Measurements from ENCODE around the gene AMPD3.

Gene AMPD3

GRCh38 chr11:10532526-10532925 is 77.5 kb downstream of the AMPD3 start:
- no peak for DNase-seq
- Histone ChIP-seq H3K27ac (no peak overlapping the region), H3K36me3 (peaks cover 9% of the 10 kb centered on the region; the same call in 1 of the 2 replicates), H3K27me3 (ENCODE audit: insufficient read depth, low read depth, severe bottlenecking) (no peaks in the 10 kb centered on the region), H3K9me3 (ENCODE audit: severe bottlenecking) (no peaks in the 10 kb centered on the region), H3K4me3 (ENCODE audit: low read depth, low read length) (no peak overlapping the region)
- TF ChIP-seq CTCF (IDR thresholded peaks at IDR 0.05; ENCODE audit: low read depth, low read length), result no peak

- DNase-seq, result no peak
- no peak for TF ChIP-seq CTCF (IDR thresholded peaks at IDR 0.05; ENCODE audit: low read depth, low read length)
- Histone ChIP-seq H3K9me3 (ENCODE audit: severe bottlenecking) (no peaks in the 10 kb centered on the region), H3K4me3 (ENCODE audit: low read depth, low read length) (no peak overlapping the region), H3K27ac (no peak overlapping the region), H3K36me3 (peaks cover 9% of the 10 kb centered on the region; the same call in 1 of the 2 replicates), H3K27me3 (ENCODE audit: insufficient read depth, low read depth, severe bottlenecking) (no peaks in the 10 kb centered on the region)
These were observed 78.3 kb downstream of the AMPD3 start for GRCh38 chr11:10533323-10533722.

- TF ChIP-seq CTCF (IDR thresholded peaks at IDR 0.05; ENCODE audit: low read depth, low read length), result no peak
- Histone ChIP-seq H3K36me3 (peaks cover 6% of the 10 kb centered on the region; the same call in 1 of the 2 replicates), H3K4me3 (ENCODE audit: low read depth, low read length) (no peak overlapping the region), H3K9me3 (ENCODE audit: severe bottlenecking) (no peaks in the 10 kb centered on the region), H3K27ac (no peak overlapping the region), H3K27me3 (ENCODE audit: insufficient read depth, low read depth, severe bottlenecking) (no peaks in the 10 kb centered on the region)
- no peak for DNase-seq
These were observed 79.3 kb downstream of the AMPD3 start for GRCh38 chr11:10534316-10534715.

- no peak for DNase-seq
- Histone ChIP-seq H3K9me3 (ENCODE audit: severe bottlenecking) (no peaks in the 10 kb centered on the region), H3K27ac (no peak overlapping the region), H3K36me3 (peaks cover 1% of the 10 kb centered on the region; the same call in 1 of the 2 replicates), H3K27me3 (ENCODE audit: insufficient read depth, low read depth, severe bottlenecking) (no peaks in the 10 kb centered on the region), H3K4me3 (ENCODE audit: low read depth, low read length) (no peak overlapping the region)
- no peak for TF ChIP-seq CTCF (IDR thresholded peaks at IDR 0.05; ENCODE audit: low read depth, low read length)
These were observed 82.5 kb downstream of the AMPD3 start for GRCh38 chr11:10537600-10537999.

GRCh38 chr11:10538924-10539323 is 83.9 kb downstream of the AMPD3 start:
- no peak for TF ChIP-seq CTCF (IDR thresholded peaks at IDR 0.05; ENCODE audit: low read depth, low read length)
- Histone ChIP-seq H3K27me3 (ENCODE audit: insufficient read depth, low read depth, severe bottlenecking) (no peaks in the 10 kb centered on the region), H3K9me3 (ENCODE audit: severe bottlenecking) (peaks cover 5% of the 10 kb centered on the region), H3K4me3 (ENCODE audit: low read depth, low read length) (no peak overlapping the region), H3K36me3 (no peaks in the 10 kb centered on the region), H3K27ac (no peak overlapping the region)
- DNase-seq, result no peak

- no peak for TF ChIP-seq CTCF (IDR thresholded peaks at IDR 0.05; ENCODE audit: low read depth, low read length)
- Histone ChIP-seq H3K36me3 (no peaks in the 10 kb centered on the region), H3K4me3 (ENCODE audit: low read depth, low read length) (no peak overlapping the region), H3K9me3 (ENCODE audit: severe bottlenecking) (peaks cover 8% of the 10 kb centered on the region), H3K27me3 (ENCODE audit: insufficient read depth, low read depth, severe bottlenecking) (no peaks in the 10 kb centered on the region), H3K27ac (no peak overlapping the region)
- DNase-seq, result no peak
These were observed 84.3 kb downstream of the AMPD3 start for GRCh38 chr11:10539339-10539738.

All from WERI-Rb-1 (cell line).